Eye (tissue), 1 donor: ENCODE data around the gene RTKN.
"Not testable (repeated sequence)": the region's sequence is repeated elsewhere in the genome, so short reads cannot be mapped to it uniquely, and the experiment has no call there.

Experiments used
- DNase-seq: peaks from one replicate; pipeline ENCODE4 v3.0.0-alpha.2; 2015

Gene RTKN

GRCh38 chr2:74441690-74442482 lies at the start of gene RTKN:
Gene RTKN (minus strand): TSS chr2:74441937. CDS start chr2:74441816, 121 bp downstream.
- peak; percentile 51 for DNase-seq

- DNase-seq = no peak
Measured at GRCh38 chr2:74489906-74490305, 48.2 kb upstream of the RTKN start.

GRCh38 chr2:74488643-74489481 lies 47.1 kb upstream of the RTKN start:
- no peak for DNase-seq

GRCh38 chr2:74486141-74486540 lies 44.4 kb upstream of the RTKN start:
- no peak for DNase-seq

GRCh38 chr2:74483675-74484164 lies 42.0 kb upstream of the RTKN start:
- not testable (repeated sequence) for DNase-seq

GRCh38 chr2:74482801-74483674 lies 41.3 kb upstream of the RTKN start, which contains the start of the genes CCDC142 and TTC31:
Gene CCDC142 (minus strand): TSS chr2:74482998. CDS start chr2:74482837, 161 bp downstream.
Gene TTC31 (plus strand): TSS chr2:74483081. CDS start chr2:74483096, 15 bp downstream.
- peak; percentile 98 for DNase-seq

GRCh38 chr2:74481961-74482800 lies 40.4 kb upstream of the RTKN start:
- no peak for DNase-seq

GRCh38 chr2:74481431-74481830 lies 39.7 kb upstream of the RTKN start:
- DNase-seq = no peak

GRCh38 chr2:74474899-74475298 lies 33.2 kb upstream of the RTKN start:
- no peak for DNase-seq

- no peak for DNase-seq
Measured at GRCh38 chr2:74474481-74474880, 32.7 kb upstream of the RTKN start.

- DNase-seq = no peak
Measured at GRCh38 chr2:74472945-74473258, 31.2 kb upstream of the RTKN start.

- peak; percentile 99 for DNase-seq
Measured at GRCh38 chr2:74472086-74472944, 30.6 kb upstream of the RTKN start, which contains the start of gene MRPL53. Gene MRPL53 (minus strand): TSS chr2:74472680. CDS start chr2:74472660, 20 bp downstream.

- DNase-seq = no peak
Measured at GRCh38 chr2:74471332-74472065, 29.8 kb upstream of the RTKN start.

GRCh38 chr2:74470742-74471141 lies 29.0 kb upstream of the RTKN start:
- not testable (repeated sequence) for DNase-seq

GRCh38 chr2:74464406-74464805 lies 22.7 kb upstream of the RTKN start:
- no peak for DNase-seq

- DNase-seq = no peak
Measured at GRCh38 chr2:74462786-74463105, 21.0 kb upstream of the RTKN start.

- no peak for DNase-seq
Measured at GRCh38 chr2:74462054-74462785, 20.5 kb upstream of the RTKN start.

GRCh38 chr2:74461187-74462053 lies 19.7 kb upstream of the RTKN start:
- DNase-seq = no peak
